Mucosa of descending colon (tissue), 3 donors: ENCODE results near the gene TRAPPC14. TPM values are rescaled to one million over a fixed set of nuclear protein-coding genes. Genes with fewer than 3 reads are reported as not detected.
A peak's percentile ranks its signal among the peaks of the same experiment; 100 is the strongest.
"Not testable (repeated sequence)": the region's sequence is repeated elsewhere in the genome, so short reads cannot be mapped to it uniquely, and the experiment has no call there.

Experiments
- ATAC-seq: fragments of 200-7000 bp; cut with Tn5 transposase; one replicate; pipeline ENCODE4 v1.9.1; 2020; ENCODE audit warnings: mild to moderate bottlenecking, moderate library complexity
- DNase-seq, 3 donors: peaks; one replicate each; pipeline ENCODE4 v3.0.0-alpha.2; 2020
- H3K36me3 ChIP-seq: fragments of 200-600 bp; one replicate; pipeline ENCODE4 v1.8.0; 2021; ENCODE audit warnings: low read depth, mild to moderate bottlenecking
- H3K4me1 ChIP-seq: fragments of 200-600 bp; one replicate; pipeline ENCODE4 v1.8.0; 2021; ENCODE audit warnings: low read depth, mild to moderate bottlenecking
- H3K4me3 ChIP-seq: fragments of 200-600 bp; one replicate; pipeline ENCODE4 v1.8.0; 2021; ENCODE audit warnings: mild to moderate bottlenecking
- H3K9me3 ChIP-seq: fragments of 200-600 bp; one replicate; pipeline ENCODE4 v1.8.0; 2021; ENCODE audit warnings: mild to moderate bottlenecking
- intact Hi-C, 2 donors: fragments of 100-400 bp; cut with DNase I in 1 of 2; cut with micrococcal nuclease in 1 of 2; formaldehyde crosslinking; loops; one replicate each; pipeline versions ENCODE4 v1.11.0 to v1.11.1; 2022; cut with DNase I, micrococcal nuclease
- total RNA-seq, 3 donors: library from RNA; stranded (reverse); fragmentation: NEBNext Ultra II Directional in 2 of 3; extraction: Animal tissue kit (Norgen Biotek cat#: 25700) in 2 of 3; gene quantifications; one replicate each; pipeline versions ENCODE4 v1.2.1 to v1.2.4, GENCODE V29; 2021 to 2023
- TF ChIP-seq, protein P1 (sequence below): fragments of 200-600 bp; IDR thresholded peaks from one replicate; pipeline ENCODE4 v1.8.0; 2022; ENCODE audit warnings: antibody characterized with exemption, mild to moderate bottlenecking
- donor health status: DM: no; HTN: no; CAD: no; lungs with moderate emphysema.
- donor health status: DM: no; HTN: no; CAD: no.
- donor health status: DM: no; HTN: yes; CAD: no.

The TRAPPC14 gene
- total RNA-seq, 3 donors from 2014 or later = 36.7 to 78.9 (median 49.0) TPM

DNA sequence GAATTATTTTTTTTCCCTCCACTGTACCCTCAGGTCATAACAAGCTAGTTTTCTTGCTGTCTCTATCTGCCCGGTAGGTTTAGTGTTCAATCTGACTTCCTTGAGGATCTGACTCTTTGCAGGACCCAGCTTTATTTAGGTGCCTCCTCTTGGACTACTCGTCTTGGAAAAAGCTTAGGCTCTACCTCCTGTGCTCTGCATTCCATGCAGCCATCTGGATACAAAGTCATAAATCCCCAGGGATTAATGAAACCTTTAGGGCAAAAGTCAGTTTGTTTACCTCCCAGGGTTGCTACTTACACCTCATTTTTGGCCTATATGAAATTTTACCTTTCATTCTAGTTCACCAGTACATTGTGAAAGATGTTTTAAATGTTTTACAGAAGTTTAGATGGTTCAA is 27.2 kb upstream of the TRAPPC14 start:
- Histone ChIP-seq H3K36me3 (no peaks in the 10 kb centered on the region), H3K4me3 (no peak overlapping the region), H3K9me3 (no peaks in the 10 kb centered on the region), H3K4me1 (no peaks in the 10 kb centered on the region)
- TF ChIP-seq, protein P1, sequence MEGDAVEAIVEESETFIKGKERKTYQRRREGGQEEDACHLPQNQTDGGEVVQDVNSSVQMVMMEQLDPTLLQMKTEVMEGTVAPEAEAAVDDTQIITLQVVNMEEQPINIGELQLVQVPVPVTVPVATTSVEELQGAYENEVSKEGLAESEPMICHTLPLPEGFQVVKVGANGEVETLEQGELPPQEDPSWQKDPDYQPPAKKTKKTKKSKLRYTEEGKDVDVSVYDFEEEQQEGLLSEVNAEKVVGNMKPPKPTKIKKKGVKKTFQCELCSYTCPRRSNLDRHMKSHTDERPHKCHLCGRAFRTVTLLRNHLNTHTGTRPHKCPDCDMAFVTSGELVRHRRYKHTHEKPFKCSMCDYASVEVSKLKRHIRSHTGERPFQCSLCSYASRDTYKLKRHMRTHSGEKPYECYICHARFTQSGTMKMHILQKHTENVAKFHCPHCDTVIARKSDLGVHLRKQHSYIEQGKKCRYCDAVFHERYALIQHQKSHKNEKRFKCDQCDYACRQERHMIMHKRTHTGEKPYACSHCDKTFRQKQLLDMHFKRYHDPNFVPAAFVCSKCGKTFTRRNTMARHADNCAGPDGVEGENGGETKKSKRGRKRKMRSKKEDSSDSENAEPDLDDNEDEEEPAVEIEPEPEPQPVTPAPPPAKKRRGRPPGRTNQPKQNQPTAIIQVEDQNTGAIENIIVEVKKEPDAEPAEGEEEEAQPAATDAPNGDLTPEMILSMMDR = no peak
- intact Hi-C loops = no loop called here
- no peak for ATAC-seq
- no peak for DNase-seq

DNA sequence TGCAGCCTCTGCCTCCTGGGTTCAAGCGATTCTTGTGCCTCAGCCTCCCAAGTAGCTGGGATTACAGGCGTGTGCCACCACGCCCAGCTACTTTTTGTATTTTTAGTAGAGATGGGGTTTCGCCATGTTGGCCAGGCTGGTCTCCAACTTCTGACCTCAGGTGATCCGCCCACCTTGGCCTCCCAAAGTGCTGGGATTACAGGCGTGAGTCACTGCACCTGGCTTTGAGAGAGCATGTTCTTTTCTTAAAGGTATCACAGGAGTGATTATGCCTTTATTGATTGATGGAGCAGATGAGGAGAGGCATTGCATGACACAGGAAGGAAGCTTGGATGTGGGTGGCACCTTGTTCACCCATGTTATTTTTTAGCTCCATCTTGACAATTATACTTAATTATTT is 24.6 kb upstream of the TRAPPC14 start:
- DNase-seq, H3K9me3 ChIP-seq, H3K4me3 ChIP-seq, H3K4me1 ChIP-seq, H3K36me3 ChIP-seq, ATAC-seq, intact Hi-C loops: not testable (repeated sequence)

DNA sequence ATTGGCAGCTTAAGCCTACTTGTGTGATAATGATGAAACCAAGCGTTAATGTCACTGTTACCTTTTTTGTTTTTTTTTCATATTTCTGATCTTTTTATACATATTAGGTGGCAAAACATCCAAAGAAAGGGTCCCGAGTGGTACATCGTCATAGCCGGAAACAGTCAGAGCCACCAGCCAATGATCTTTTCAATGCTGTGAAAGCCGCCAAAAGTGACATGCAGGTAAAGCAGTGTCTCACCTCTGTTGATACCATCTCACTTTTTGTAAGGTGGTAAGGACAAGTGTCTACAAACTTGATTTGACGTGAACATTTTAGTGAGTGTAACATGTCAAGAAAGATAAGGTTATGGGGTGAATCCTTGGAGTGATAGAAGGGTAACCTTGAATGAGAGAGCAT is 24.1 kb upstream of the TRAPPC14 start:
- H3K36me3 ChIP-seq, DNase-seq, H3K4me3 ChIP-seq, intact Hi-C loops, ATAC-seq, H3K4me1 ChIP-seq, H3K9me3 ChIP-seq: not testable (repeated sequence)

DNA sequence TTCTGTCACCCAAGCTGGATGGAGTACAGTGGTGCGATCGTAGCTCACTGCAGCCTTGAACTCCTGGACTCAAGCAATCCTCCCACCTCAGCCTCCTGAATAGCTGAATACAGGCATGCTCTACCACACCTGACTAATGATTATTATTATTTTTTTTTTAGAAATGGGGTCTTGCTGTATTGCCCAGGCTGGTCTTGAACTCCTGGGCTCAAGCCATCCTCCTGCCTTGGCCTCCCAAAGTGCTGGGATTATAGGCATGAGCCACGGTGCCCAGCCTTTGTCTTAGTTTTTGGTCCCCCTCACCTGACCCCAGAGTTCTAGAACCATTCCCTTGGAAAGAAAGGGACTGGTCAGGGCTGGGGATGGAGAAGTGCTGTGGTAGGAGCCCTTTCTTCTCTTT is 21.6 kb upstream of the TRAPPC14 start:
- intact Hi-C loops, H3K4me1 ChIP-seq, DNase-seq, H3K36me3 ChIP-seq, H3K9me3 ChIP-seq, ATAC-seq, H3K4me3 ChIP-seq: not testable (repeated sequence)

DNA sequence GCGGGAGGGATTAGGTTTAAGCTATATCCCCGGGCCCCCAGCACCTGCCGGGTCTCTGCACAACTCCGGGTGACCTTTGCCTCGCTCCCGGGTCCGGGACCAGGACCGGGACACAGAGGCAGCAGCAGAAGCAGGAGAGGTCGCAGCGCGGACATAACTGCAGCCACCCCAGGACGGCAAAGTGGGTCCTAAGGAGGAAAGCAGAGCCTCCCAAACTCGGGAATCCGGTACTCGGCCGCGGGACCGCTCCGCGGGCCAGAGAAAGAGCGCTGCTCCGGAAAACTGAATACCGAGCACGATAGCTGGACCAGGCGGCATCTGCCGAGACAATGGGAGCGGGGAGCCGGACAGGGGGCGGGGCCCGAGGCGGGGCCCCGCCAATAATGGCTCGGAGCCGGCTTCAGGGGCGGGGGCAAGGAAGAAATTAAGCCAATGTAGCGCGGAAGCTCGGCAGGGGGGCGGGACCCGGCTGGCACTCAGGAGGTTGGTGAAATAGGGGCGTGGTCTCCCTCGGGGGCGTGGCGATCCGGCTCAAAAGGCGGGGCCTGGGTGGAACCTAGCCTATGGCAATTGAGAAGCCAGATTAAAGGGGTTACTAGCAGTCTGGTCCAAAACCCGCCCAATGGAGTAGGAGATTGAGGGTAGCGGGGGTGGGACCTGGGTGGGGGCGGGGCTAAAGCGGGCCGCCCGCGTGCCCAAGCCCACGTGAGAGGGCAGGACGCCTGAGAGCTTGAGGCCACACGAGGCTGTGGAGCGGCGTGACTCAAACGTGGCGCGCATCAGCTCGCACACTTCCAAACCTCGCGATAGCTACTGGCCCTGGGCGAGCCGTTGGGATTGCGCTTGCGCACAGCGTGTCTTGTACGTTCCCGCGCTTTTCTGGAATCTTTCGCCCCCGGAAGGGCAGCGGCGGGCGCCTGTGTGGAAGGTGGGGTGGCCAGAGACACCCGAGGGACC is 18.8 kb upstream of the TRAPPC14 start, which contains the start of the genes GPC2 and STAG3:
Gene GPC2, minus strand, starts transcription at position 337 of the 957 bp plus-strand sequence. Its CDS starts 182 bp downstream, at position 155.
Gene STAG3, plus strand, starts transcription at position 874 of the 957 bp plus-strand sequence. CDS start 2,639 bp downstream, outside the sequence.
- Histone ChIP-seq H3K4me1 (no peaks in the 10 kb centered on the region), H3K36me3 (no peaks in the 10 kb centered on the region), H3K9me3 (no peaks in the 10 kb centered on the region), H3K4me3 (no peak within 1 kb of the TSS)
- TF ChIP-seq, protein P1 = no peak
- DNase-seq (peak; percentile 97 to 98 (median 98)), ATAC-seq (peak; percentile 99)
- intact Hi-C loops = no loop called here

DNA sequence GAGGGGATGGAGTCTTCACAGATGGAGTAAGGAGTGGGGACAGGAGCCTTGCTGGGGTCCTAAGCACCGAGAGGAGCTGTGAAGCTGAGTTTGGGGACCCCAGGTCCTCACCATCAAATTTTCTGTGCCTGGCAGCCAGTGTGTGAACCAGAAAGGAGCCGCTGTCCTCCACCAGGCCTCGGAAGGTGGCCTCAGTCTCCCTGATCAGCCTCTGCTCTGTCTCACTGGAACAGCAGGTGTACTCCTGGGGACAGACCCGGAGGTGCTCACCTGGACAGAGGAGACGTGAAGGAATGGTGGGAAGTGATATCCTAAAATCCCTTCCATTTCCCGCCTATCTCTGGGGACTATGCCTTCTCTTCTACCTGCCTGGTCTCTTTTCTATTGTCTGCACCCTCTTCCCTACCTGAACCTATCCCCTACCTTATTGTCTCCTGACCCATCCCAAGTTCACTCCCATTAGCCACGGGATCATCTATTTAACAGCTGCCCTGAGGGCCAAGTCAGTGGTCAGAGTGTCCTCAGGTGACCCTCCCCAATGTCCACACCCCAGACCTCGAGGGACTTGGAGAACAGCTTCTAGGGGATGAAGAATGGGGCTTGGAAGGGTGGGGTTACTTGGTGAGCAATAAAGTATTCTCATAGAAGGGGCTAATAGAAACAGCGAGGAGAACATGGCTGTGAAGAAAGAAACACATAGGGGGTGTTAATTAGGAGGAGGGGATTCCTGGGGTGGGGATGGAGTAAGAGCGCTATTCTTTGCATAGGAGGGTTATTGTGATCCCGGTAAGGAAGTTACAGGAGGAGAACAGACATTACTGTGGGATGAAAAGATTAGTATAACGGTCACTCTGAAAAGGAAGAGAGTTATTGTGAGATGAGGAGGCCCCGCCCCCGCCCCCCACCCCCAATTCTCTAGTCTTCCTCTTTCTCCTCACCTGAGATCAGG is 17.8 kb upstream of the TRAPPC14 start:
- Histone ChIP-seq H3K4me1 (peaks cover 3% of the 10 kb centered on the region), H3K9me3 (no peaks in the 10 kb centered on the region), H3K36me3 (no peaks in the 10 kb centered on the region), H3K4me3 (no peak overlapping the region)
- intact Hi-C loops = no loop called here
- ATAC-seq (no peak), DNase-seq (no peak)
- TF ChIP-seq, protein P1 = no peak
